A673 (cell line): ENCODE results near the gene GJD3. TPM values are rescaled to one million over a fixed set of nuclear protein-coding genes. Genes with fewer than 3 reads are reported as not detected.
"Not testable (repeated sequence)": the region's sequence is repeated elsewhere in the genome, so short reads cannot be mapped to it uniquely, and the experiment has no call there.

Experiments
- BruUV-seq: library from RNA; stranded (reverse); fragments of 400-500 nt; replicated peaks from 2 replicates; lab custom pipeline; 2021; lab: Mats Ljungman, UMichigan
- CTCF ChIA-PET: fragments of 300-600 bp; sonication (Branson Sonifier 250); formaldehyde crosslinking; loops from one replicate; lab custom pipeline; 2022; ENCODE audit warnings: antibody characterized with exemption; lab: Charles Lee
- POLR2A ChIA-PET: fragments of 300-600 bp; sonication (Branson Sonifier 250); formaldehyde crosslinking; loops from one replicate; lab custom pipeline; 2022; ENCODE audit warnings: antibody characterized with exemption; ENCODE audit not compliant: low non-redundant PET; lab: Charles Lee
- DNase-seq: peaks from one replicate; pipeline ENCODE4 v3.0.0-alpha.2; 2015; ENCODE audit warnings: low spot score
- H3K27ac ChIP-seq: fragments of 200-600 bp; sonication (generic); 2 replicates; pipeline ENCODE4 v1.5.1; 2016; ENCODE audit warnings: mixed run types, low read depth, mild to moderate bottlenecking, mixed read lengths, antibody characterized with exemption, low read length; ENCODE audit not compliant: poor library complexity, severe bottlenecking
- H3K27me3 ChIP-seq: fragments of 200-600 bp; sonication (generic); replicated peaks from 2 replicates; pipeline ENCODE4 v1.6.1; 2017; ENCODE audit warnings: mixed run types, low read depth, mild to moderate bottlenecking, mixed read lengths, antibody characterized with exemption, low read length; ENCODE audit not compliant: insufficient read depth, poor library complexity
- H3K36me3 ChIP-seq: fragments of 200-600 bp; sonication (generic); 2 replicates; pipeline ENCODE4 v1.6.1; 2016; ENCODE audit warnings: mixed run types, mild to moderate bottlenecking, mixed read lengths, antibody characterized with exemption, low read length; ENCODE audit not compliant: insufficient read depth, poor library complexity, severe bottlenecking
- H3K4me1 ChIP-seq: fragments of 200-600 bp; sonication (generic); 2 replicates; pipeline ENCODE4 v1.6.1; 2017; ENCODE audit warnings: mixed run types, mild to moderate bottlenecking, mixed read lengths, antibody characterized with exemption, low read length; ENCODE audit not compliant: insufficient read depth, poor library complexity, severe bottlenecking
- H3K4me3 ChIP-seq: fragments of 200-600 bp; sonication (generic); 2 replicates; pipeline ENCODE4 v1.5.1; 2016; ENCODE audit warnings: low read depth, mixed run types, mild to moderate bottlenecking, mixed read lengths, low read length; ENCODE audit not compliant: poor library complexity, severe bottlenecking
- H3K9me3 ChIP-seq: fragments of 200-600 bp; sonication (generic); 2 replicates; pipeline ENCODE4 v1.6.1; 2016; ENCODE audit warnings: mixed run types, low read depth, mild to moderate bottlenecking, mixed read lengths, antibody characterized with exemption, low read length; ENCODE audit not compliant: poor library complexity, severe bottlenecking
- EZH2 ChIP-seq: fragments of 200-600 bp; sonication (generic); IDR thresholded peaks from 2 replicates; pipeline ENCODE4 v1.6.1; 2017; ENCODE audit warnings: borderline replicate concordance, low read depth, mild to moderate bottlenecking, mixed read lengths, antibody characterized with exemption, low read length; ENCODE audit not compliant: poor library complexity, severe bottlenecking
- intact Hi-C: fragments of 100-400 bp; cut with micrococcal nuclease; formaldehyde crosslinking; loops from one replicate; pipeline ENCODE4 v1.10.0; 2022; ENCODE audit not compliant: unreplicated experiment
- total RNA-seq: library from RNA; stranded (reverse); gene quantifications from 2 replicates; pipeline ENCODE4 v1.2.3, GENCODE V29; 2021
- TF ChIP-seq, protein P1 (sequence below): fragments of 300-800, 200-600 bp; sonication (generic); conservative IDR thresholded peaks from 2 replicates; pipeline ENCODE4 v1.5.1; 2017; ENCODE audit warnings: low read depth, mild to moderate bottlenecking, antibody characterized with exemption, low read length, moderate library complexity, mixed read lengths

Gene GJD3
- total RNA-seq, 1 experiment from 2014 or later: not detected

DNA sequence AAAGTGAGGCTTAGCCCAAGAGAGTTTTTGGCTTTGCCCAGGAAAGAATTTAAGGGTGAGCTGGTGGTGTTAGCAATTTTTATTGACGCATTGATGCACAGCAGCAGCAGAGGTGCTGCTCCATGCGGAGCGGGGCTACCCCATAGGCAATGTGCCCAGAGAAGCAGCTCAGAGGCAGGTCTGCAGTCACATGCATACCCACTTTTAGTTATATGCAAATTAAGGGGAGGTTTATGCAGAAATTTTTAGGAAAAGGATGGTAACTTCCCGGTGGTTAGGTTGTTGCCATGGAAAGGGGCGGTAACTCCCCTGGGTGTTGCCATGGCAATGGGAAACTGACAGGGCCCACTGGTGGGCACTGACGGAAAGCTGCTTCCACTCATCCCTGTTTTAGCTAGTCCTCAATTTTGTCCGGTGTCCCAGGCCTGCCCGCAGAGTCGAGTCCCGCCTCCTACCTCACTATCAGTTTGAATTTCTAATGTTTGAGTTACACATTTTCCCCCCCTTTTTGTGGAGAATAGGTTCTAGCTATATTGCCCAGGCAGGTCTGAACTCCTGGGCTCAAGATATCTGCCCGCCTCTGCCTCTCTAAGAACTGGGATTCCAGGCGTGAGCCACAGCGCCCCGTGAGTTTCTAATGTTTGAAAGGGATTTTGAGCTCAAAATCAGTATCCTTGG lies 10.4 kb upstream of the GJD3 start:
- no TSS peak for BruUV-seq
- POLR2A ChIA-PET: no interaction called here
- DNase-seq: no peak
- Histone ChIP-seq H3K9me3 (no peaks in the 10 kb centered on the region), H3K4me1 (no peaks in the 10 kb centered on the region), H3K36me3 (no peaks in the 10 kb centered on the region), H3K4me3 (no peak overlapping the region), H3K27ac (no peak overlapping the region), H3K27me3 (no peaks in the 10 kb centered on the region)
- intact Hi-C loops: no loop called here
- CTCF ChIA-PET: interaction anchor here (0.6 kb wide), 1 partner anchor 10 kb away, joined by 3 read pairs; no protein-coding TSS in a partner anchor
- no peak for TF ChIP-seq EZH2
- TF ChIP-seq, protein P1, sequence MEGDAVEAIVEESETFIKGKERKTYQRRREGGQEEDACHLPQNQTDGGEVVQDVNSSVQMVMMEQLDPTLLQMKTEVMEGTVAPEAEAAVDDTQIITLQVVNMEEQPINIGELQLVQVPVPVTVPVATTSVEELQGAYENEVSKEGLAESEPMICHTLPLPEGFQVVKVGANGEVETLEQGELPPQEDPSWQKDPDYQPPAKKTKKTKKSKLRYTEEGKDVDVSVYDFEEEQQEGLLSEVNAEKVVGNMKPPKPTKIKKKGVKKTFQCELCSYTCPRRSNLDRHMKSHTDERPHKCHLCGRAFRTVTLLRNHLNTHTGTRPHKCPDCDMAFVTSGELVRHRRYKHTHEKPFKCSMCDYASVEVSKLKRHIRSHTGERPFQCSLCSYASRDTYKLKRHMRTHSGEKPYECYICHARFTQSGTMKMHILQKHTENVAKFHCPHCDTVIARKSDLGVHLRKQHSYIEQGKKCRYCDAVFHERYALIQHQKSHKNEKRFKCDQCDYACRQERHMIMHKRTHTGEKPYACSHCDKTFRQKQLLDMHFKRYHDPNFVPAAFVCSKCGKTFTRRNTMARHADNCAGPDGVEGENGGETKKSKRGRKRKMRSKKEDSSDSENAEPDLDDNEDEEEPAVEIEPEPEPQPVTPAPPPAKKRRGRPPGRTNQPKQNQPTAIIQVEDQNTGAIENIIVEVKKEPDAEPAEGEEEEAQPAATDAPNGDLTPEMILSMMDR: no peak

- H3K27me3 ChIP-seq: no peaks in the 10 kb centered on the region
- no peak for TF ChIP-seq EZH2
- TF ChIP-seq, protein P1: no peak
- no peak overlapping the region for H3K27ac ChIP-seq
- intact Hi-C loops: no loop called here
- H3K9me3 ChIP-seq: no peaks in the 10 kb centered on the region
- DNase-seq: no peak
- H3K4me3 ChIP-seq: no peak overlapping the region
- ChIA-PET CTCF (interaction anchor here (0.6 kb wide), 1 partner anchor 9 kb away, joined by 3 read pairs; no protein-coding TSS in a partner anchor), POLR2A (no interaction called here)
- no TSS peak for BruUV-seq
- H3K4me1 ChIP-seq: no peaks in the 10 kb centered on the region
- no peaks in the 10 kb centered on the region for H3K36me3 ChIP-seq
Observed at GRCh38 chr17:40373999-40374398, 9.5 kb upstream of the GJD3 start.

- TF ChIP-seq, protein P1: no peak
- TF ChIP-seq EZH2: no peak
- BruUV-seq: no TSS peak
- no peak overlapping the region for H3K4me3 ChIP-seq
- ChIA-PET CTCF (no interaction called here), POLR2A (no interaction called here)
- no peak overlapping the region for H3K27ac ChIP-seq
- H3K4me1 ChIP-seq: no peaks in the 10 kb centered on the region
- no peaks in the 10 kb centered on the region for H3K27me3 ChIP-seq
- H3K36me3 ChIP-seq: no peaks in the 10 kb centered on the region
- H3K9me3 ChIP-seq: no peaks in the 10 kb centered on the region
- intact Hi-C loops: no loop called here
- no peak for DNase-seq
Observed at GRCh38 chr17:40373324-40373723, 8.8 kb upstream of the GJD3 start.

DNA sequence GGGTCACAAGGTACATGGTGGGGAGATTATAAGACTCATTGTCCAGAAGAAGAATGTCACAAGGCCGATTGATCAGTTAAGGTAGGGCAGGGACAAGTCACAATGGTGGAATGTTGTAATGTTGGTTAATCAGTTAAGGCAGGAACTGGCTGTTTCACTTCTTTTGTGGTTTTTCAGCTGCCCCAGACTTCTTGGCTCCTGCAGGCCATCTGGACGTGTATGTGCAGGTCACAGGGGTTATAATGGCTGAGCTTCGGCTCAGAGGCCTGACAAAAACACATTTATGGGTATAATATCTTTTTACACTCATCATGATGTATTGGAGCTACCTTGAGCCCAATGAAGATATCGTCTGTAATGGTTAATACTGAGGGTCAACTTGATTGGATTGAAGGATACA lies 8.1 kb upstream of the GJD3 start:
- H3K27ac ChIP-seq, H3K27me3 ChIP-seq, H3K9me3 ChIP-seq, BruUV-seq, H3K4me1 ChIP-seq, DNase-seq, H3K36me3 ChIP-seq, CTCF ChIA-PET, H3K4me3 ChIP-seq, POLR2A ChIA-PET, intact Hi-C loops: not testable (repeated sequence)
